AG04450 (cell line): ENCODE results near the gene ANAPC13. TPM values are rescaled to one million over a fixed set of nuclear protein-coding genes. Genes with fewer than 3 reads are reported as not detected.

ENCODE experiments used
- CTCF ChIA-PET: fragments of 300-600, 350-600 bp; formaldehyde crosslinking; extraction: SDS; loops from one replicate; lab custom pipeline; 2022; ENCODE audit warnings: antibody characterized with exemption, inconsistent platforms; lab: Charles Lee
- POLR2A ChIA-PET: fragments of 350-600 bp; formaldehyde crosslinking; extraction: SDS; loops from one replicate; lab custom pipeline; 2021; ENCODE audit warnings: antibody characterized with exemption, inconsistent platforms; lab: Yijun Ruan, JAX
- DNase-seq: peaks from one replicate; pipeline ENCODE4 v3.0.0-alpha.2; 2011; ENCODE audit warnings: low read depth, low spot score
- H3K27ac ChIP-seq: one replicate; pipeline ENCODE4 v1.5.1; 2012; ENCODE audit warnings: low read depth, low read length, control low read depth
- H3K27me3 ChIP-seq: one replicate; pipeline ENCODE4 v1.6.0; 2012; ENCODE audit warnings: low read length; ENCODE audit not compliant: control insufficient read depth, insufficient read depth
- H3K4me3 ChIP-seq: 2 replicates; pipeline ENCODE4 v1.5.1; 2011; ENCODE audit warnings: mild to moderate bottlenecking, low read depth, low read length, control low read depth
- H3K9me3 ChIP-seq: 2 replicates; pipeline ENCODE4 v1.5.1; 2012; ENCODE audit warnings: low read length; ENCODE audit not compliant: control insufficient read depth, insufficient read depth
- CTCF ChIP-seq: IDR thresholded peaks from 2 replicates; pipeline ENCODE4 v1.5.1; 2011; ENCODE audit warnings: low read depth, low read length, control low read depth, inconsistent platforms
- polyA plus RNA-seq: library from polyadenylated mRNA; depleted of rRNA; stranded (reverse); fragments of >200 nt; gene quantifications from 2 replicates; pipeline ENCODE4 v1.2.3, GENCODE V29; 2011

ANAPC13 gene
- polyA plus RNA-seq, 1 experiment: 176 TPM

DNA sequence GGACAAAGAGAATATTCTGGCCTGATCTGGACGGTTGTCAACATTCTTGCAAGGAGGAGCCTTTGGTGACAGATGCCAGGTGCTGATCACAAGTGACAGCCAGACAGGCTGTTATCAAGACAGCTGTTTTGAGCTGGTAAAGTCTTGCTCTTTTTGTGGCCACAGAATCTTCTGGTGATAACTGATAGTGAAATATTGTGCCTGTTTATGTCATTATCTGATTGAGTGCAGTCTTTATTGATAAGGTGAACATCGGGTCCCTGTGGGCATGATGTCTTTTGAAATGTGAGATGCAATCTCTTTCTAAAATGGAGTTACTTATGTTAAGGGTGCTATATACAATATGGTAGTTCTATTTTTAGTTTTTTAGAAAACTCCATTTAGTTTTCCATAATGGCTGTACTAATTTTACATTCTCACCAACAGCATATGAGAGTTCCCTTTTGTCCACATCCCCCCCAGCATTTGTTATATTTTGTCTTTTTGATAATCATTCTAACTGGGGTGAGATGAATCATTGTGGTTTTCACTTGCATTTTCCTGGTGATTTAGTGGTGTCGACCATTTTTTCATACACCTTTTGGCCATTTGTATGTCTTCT is 10.8 kb upstream of the ANAPC13 start:
- Histone ChIP-seq H3K9me3 (no peaks in the 10 kb centered on the region), H3K4me3 (no peak overlapping the region)

GRCh38 chr3:134495980-134496379 is 10.2 kb upstream of the ANAPC13 start:
- H3K27ac ChIP-seq: no peak overlapping the region
- ChIA-PET POLR2A (no interaction called here), CTCF (no interaction called here)
- no peak for DNase-seq
- no peak for TF ChIP-seq CTCF
- H3K9me3 ChIP-seq: no peaks in the 10 kb centered on the region
- no peak overlapping the region for H3K4me3 ChIP-seq
- H3K27me3 ChIP-seq: no peaks in the 10 kb centered on the region

More for the DNA sequence above, 10.8 kb upstream of the ANAPC13 start:
- Histone ChIP-seq H3K27ac (no peak overlapping the region), H3K27me3 (no peaks in the 10 kb centered on the region)
- CTCF ChIA-PET: interaction anchor here (1.9 kb wide), 1 partner anchor 284 kb away, joined by 4 read pairs; no protein-coding TSS in a partner anchor
- no peak for TF ChIP-seq CTCF
- no peak for DNase-seq
- POLR2A ChIA-PET: no interaction called here

DNA sequence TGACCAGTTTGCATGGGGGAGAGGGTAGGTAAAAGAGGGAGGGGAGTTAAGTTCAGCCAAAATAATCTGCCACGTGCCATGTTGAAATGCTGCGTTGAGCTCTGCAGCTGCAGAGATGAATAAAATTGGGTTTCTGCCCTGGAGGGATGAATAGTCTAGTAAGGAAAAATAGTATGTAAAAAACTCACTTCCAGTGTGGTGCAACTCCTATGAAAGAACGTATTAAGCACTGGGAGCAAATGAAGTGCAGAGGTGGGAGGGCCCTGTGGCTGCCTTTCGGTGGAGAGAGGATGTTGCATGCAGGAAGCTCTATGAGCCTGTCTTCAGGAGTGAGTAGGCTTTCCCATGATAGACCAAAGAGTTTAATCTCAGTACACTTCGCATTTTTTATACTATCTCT is 8.7 kb upstream of the ANAPC13 start:
- POLR2A ChIA-PET: no interaction called here
- no peaks in the 10 kb centered on the region for H3K27me3 ChIP-seq
- CTCF ChIA-PET: interaction anchor here (0.6 to 1.4 kb wide), 5 partner anchors 11 to 282 kb away, joined by 3 to 6 read pairs (median 3); no protein-coding TSS in a partner anchor
- no peak for TF ChIP-seq CTCF
- no peak overlapping the region for H3K4me3 ChIP-seq
- no peak overlapping the region for H3K27ac ChIP-seq
- no peaks in the 10 kb centered on the region for H3K9me3 ChIP-seq
- DNase-seq: no peak

GRCh38 chr3:134487406-134487805 is 1.6 kb upstream of the ANAPC13 start:
- no peak for TF ChIP-seq CTCF
- no peaks in the 10 kb centered on the region; the same call in 1 of the 2 replicates for H3K9me3 ChIP-seq
- no peak for DNase-seq
- no peak overlapping the region for H3K27ac ChIP-seq
- H3K27me3 ChIP-seq: no peaks in the 10 kb centered on the region
- ChIA-PET CTCF (interaction anchor here (0.7 to 2.2 kb wide), 4 partner anchors 175 to 275 kb away, joined by 3 to 9 read pairs (median 3); no protein-coding TSS in a partner anchor), POLR2A (interaction anchor here (0.7 kb wide), 1 partner anchor 61 kb away, joined by 3 read pairs; no protein-coding TSS in a partner anchor)
- peak overlapping the region; percentile 87 for H3K4me3 ChIP-seq

GRCh38 chr3:134486577-134487041 is 824 bp upstream of the ANAPC13 start:
- ChIA-PET POLR2A (interaction anchor here (0.8 to 1.5 kb wide), 7 partner anchors 10 to 236 kb away, joined by 3 to 9 read pairs (median 4); partner anchors contain the start of genes AMOTL2 and RYK), CTCF (interaction anchor here (0.7 to 2.2 kb wide), 3 partner anchors 10 to 178 kb away, joined by 3 to 9 read pairs (median 3); no protein-coding TSS in a partner anchor)
- Histone ChIP-seq H3K27me3 (no peaks in the 10 kb centered on the region), H3K4me3 (peak overlapping the region; percentile 87), H3K27ac (peak overlapping the region; percentile 97), H3K9me3 (no peaks in the 10 kb centered on the region; the same call in 1 of the 2 replicates)
- no peak for TF ChIP-seq CTCF
- DNase-seq: no peak
